Inferior parietal cortex (tissue), 1 donor: Measurements from ENCODE around the gene PTPRD.

Experiments used
- DNase-seq: peaks from one replicate; pipeline ENCODE4 v3.0.0-alpha.2; 2016; ENCODE audit errors: extremely low spot score

PTPRD gene

DNA sequence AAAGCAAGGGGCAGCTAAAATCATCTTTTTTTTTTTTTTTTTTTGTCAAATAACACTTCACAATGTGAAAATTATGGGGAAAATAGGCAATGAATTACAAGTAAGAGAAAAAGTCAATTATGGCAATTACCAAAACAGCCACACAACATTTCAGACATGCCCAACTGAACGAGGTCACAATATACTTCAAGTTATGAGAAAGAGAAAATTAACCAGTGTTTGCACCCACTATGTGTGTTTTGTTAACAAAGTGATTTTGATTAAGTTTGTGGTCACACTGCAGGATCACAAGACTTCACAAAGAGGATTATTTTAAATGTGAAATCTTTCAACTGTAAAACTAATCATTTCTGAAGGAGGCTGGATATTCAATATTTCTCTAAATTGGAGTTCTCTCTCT, 1780.4 kb downstream of the PTPRD start:
- DNase-seq = no peak

- DNase-seq = no peak
Measured at GRCh38 chr9:8831568-8831967, 1781.2 kb downstream of the PTPRD start.

DNA sequence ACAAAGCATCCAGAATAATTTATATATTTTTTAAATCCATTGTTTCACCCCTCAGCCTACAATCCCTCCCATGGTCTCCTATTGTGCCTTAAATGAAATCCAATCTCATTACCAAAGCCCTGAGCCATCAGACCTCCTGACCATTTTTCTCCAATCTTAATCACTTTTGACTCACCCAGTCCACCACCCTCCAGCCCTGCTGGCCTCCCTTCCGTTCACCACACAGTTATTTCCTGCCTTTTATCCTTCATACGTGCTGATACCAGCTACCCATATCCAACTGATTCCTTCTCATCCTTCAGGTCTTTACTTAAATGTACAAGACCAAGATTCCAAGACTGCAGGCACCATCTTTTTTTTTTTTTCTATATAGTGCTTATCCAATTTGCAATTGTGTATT, 1786.5 kb downstream of the PTPRD start:
- no peak for DNase-seq

GRCh38 chr9:8825585-8826147, 1787.1 kb downstream of the PTPRD start:
- no peak for DNase-seq

GRCh38 chr9:8823131-8823895, 1789.5 kb downstream of the PTPRD start:
- no peak for DNase-seq

GRCh38 chr9:8822667-8823025, 1790.2 kb downstream of the PTPRD start:
- no peak for DNase-seq

DNA sequence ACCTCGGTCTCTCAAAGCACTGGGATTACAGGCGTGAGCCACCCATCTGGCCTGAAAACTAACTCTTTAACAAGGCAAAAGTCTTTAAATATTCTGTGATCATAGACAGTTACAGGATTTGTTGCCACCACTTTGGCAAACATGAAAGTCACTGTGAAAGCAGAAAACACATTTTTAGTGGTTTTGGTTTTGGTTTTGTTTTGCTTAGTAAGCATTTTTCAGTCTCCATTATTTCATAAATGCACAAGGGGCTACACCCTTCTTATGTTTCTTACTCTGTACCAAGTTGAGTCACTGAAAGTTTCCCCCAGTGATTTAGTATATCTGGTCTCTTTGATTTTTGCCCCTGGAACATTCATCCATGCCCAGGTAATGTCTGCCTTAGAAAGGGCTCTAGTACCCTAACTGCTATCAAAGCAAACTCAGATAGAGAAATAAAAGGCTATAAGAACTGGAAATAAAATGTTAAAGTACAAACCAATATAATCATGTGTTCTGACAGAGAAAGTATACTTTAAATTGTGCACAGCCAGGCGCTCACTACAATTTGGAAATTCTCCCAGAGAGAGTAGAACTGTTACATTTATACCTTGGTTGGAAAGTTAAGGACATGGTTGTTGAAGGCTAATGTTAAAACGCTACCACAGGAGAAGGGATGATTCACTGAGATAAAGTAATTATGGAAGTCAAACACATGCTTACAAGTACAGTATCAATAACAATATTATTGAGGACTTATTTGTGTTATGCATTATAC, 1790.7 kb downstream of the PTPRD start:
- no peak for DNase-seq

DNA sequence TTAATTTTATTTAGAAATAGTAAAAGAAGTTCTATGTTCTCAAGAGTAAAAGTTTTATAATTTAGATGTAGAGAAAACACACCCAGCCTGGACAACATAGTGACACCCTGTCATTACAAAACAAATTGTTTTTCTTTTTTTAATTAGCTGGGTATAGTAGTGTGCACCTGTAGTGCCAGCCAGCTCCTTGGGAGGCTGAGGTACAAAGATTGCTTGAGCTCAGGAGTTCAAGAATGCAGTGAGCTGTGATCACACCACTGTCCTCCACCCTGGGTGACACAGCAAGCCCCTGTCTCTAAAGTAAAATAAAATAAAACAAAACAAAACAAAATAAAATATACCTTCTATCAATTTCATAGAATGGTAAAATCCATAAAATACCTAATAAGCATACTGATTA, 1795.5 kb downstream of the PTPRD start:
- no peak for DNase-seq

- no peak for DNase-seq
Measured at GRCh38 chr9:8816361-8816760, 1796.4 kb downstream of the PTPRD start.

DNA sequence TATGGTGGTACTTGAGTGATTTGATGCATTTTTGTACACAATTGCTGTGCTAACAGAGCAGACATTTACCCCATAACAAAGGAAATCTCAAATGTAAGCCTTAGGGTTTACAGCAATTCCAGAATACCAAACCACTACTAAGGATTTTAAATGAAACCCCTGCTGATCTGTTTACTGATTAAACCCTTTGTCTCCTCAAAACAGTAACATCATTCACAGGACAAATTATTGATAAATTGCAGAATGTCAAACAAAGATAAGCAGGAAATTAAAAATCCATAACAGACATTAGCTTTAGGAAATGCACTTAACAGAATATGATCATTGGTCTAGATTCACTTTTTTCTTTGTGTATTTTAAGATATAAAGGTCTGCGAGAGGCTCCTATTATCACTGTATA, 1796.9 kb downstream of the PTPRD start:
- DNase-seq = no peak

GRCh38 chr9:8815219-8815618, 1797.6 kb downstream of the PTPRD start:
- DNase-seq = no peak

GRCh38 chr9:8812888-8813287, 1799.9 kb downstream of the PTPRD start:
- no peak for DNase-seq

DNA sequence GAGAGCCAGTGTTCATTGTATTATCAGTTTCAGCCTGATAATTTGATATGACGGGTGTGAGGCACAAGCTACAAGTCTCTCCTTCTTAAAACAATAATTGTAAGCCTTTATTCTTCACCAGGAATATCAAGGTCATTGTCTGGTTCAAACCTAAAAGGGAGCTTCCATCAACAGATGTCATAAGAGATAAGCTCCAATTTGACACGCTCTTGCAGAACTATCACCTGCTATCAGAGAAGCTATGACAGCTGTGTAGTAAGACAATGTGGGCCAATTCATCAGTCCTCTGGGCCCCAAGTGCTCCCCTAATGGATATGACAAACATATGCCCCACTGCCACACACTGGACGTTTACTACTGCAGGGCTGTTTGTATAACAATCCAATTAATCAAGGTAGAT, 1803.1 kb downstream of the PTPRD start:
- DNase-seq = no peak

- DNase-seq = no peak
Measured at GRCh38 chr9:8806150-8806549, 1806.7 kb downstream of the PTPRD start.

GRCh38 chr9:8804613-8805012, 1808.2 kb downstream of the PTPRD start:
- DNase-seq = no peak

DNA sequence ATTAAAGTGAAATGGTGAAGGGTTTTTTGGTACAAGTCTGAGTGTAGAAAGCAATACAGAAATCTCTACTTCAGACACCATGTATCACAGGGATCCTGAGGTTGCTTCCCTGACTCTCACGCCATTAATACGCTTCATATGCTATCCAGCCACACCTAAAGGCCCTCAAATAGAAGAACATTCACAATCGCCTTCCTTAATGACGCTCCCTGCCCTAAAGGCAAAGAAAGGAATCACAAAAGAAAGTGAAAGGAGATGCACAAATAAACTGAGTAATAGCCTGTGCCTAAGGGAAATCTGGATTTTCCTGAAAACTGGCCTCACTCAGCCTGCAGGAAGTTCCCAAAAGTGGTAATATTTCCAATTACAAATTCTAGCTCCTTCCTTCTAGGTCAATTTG, 1810.6 kb downstream of the PTPRD start:
- DNase-seq = no peak

GRCh38 chr9:8800196-8800595, 1812.6 kb downstream of the PTPRD start:
- DNase-seq = no peak

GRCh38 chr9:8799615-8800014, 1813.2 kb downstream of the PTPRD start:
- no peak for DNase-seq

DNA sequence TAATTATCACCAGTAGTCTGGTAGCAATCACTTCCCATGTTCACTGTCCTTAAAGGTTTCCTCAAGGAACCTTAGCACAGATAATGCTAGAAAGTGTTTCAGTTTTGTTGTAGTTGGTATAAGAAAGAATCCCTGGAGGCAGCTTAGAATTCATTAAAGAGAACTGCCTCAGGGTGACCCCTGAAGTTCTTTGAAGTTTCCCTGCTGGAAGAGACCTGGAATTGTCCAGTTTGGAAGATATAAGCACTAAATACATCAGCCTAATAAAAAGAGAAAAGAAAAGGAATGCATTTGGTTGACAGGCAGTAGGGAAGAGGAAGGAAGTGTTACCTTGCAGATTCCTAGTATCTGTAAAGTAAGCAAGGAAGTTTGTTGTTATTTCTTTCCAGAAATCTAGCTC, 1813.6 kb downstream of the PTPRD start:
- no peak for DNase-seq

DNA sequence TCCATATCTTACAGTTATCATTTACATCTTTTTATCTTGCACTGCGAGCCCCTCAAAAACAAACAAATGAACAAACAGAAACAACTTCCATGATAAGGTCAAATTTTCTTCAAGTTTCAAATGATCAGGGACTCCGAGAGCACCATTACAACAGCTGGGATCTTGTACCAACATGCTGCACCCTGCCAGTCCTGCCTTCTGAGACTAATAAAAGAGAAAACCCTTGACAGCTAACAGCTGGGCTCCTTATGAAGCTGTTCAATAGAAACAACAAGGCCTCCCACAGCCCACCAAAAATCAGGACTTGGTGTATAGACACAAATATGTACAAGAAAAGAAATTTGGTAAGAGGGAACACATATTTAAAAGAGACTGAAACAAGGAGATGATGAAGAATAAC, 1828.0 kb downstream of the PTPRD start:
- DNase-seq = no peak

DNA sequence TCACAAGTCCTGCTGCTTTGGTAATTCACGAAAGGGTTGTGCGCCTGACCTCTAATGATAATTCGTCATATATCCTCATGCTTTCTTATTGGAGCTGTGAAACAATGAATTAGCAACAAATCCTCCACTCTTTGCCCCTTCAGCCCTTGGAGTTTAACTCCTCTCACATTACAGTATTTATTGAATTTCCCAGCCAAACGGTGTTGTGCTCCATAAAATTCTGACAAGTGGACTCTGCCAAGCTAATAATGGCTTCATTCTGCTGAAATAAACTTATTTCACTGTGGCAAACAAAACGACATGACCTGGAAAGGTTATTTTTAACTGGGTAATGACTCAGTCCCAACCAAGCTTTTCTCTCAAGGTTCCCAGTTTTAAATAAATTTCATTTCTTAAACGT, 1828.9 kb downstream of the PTPRD start:
- no peak for DNase-seq

DNA sequence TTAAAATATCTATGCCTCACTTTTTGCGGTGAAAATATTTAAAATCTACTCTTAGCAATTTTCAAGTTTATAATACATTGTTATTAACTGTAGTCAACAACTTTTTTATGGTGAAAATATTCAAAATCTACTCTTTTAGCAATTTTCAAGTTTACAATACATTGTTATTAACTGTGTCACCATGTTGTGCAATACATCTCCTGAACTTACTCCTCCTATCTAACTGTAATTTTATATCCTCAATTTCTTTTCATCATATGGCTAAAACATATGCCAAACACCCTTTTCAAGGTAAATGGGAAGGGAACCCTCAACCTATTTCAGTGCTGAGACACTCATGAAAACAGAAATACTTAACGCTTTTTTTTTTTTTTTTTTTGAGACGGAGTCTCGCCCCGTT, 1830.6 kb downstream of the PTPRD start:
- no peak for DNase-seq

DNA sequence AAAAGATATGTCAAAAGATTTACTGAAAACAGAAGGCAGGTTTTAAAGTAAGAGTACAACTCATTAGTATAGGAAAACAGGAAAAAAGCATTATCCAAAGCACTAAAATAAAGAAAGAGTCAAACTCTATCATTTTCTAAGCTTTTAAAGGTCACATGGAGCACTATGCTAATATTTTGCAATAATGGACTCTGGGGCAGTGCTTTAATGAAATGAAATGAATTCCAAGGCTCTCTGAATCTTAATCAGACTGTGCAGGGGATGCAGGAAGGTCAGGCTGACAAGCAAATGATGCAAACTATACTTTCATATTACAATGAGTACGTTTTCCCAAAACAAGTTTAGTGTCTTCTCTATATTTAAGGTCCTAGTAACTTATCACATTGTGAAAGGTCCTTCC, 1831.3 kb downstream of the PTPRD start:
- no peak for DNase-seq
